ENCODE measurements around the gene SLC35B2.

SLC35B2 gene

DNA sequence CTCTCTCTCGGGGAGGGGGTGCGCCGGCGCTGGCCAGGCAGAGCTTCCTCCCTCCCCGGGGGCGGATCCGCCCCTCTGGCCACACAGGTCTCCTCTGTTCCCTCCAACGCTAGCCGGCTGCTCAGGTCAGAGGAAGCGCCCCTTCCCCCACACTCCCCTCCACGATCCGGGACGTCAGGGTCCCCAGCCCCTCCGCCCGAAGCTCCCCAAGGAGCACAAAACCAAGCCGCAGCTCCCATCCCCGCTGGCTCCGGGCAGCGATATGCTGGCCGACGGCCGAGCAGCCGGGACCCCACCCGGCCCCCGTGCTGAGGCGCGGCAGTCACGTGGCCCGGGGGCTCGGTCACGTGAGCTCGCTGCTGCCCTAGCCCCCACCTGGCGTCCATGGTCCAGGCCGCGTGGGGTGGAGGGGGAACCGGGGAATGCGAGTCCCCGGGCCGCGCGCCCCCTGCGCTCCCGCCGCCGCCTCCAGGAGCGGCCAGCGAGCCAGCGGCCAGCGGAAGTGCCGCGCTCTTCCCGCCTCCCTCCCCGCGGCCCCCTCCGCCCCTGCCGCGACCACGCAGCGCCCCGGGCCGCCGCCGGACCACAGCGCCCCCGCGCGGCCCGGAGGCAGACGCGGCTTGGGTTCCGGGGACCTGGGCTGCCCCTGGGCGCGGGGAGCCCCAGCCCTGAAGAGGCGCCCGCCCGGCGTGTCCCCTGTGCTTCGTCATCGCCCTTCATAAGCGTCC, at the start of gene SLC35B2:
Gene SLC35B2 (minus strand): TSS at position 504 of the 728 bp plus-strand sequence. CDS start 118 bp downstream, at position 386.
- peak; percentile 15 for TF ChIP-seq CTCF (IDR thresholded peaks at IDR 0.05; ENCODE audit: low read length, missing control alignments)
- H3K4me3 ChIP-seq (replicated peaks; ENCODE audit: low read depth, low read length): peak within 1 kb of the TSS; percentile 89
- DNase-seq (ENCODE audit: low read depth): peak; percentile 73

- no peak for TF ChIP-seq CTCF (IDR thresholded peaks at IDR 0.05; ENCODE audit: low read length, missing control alignments)
- DNase-seq (ENCODE audit: low read depth): no peak
- no peak overlapping the region for H3K4me3 ChIP-seq (replicated peaks; ENCODE audit: low read depth, low read length)
Observed at GRCh38 chr6:44306710-44307109, 49.4 kb upstream of the SLC35B2 start.

DNA sequence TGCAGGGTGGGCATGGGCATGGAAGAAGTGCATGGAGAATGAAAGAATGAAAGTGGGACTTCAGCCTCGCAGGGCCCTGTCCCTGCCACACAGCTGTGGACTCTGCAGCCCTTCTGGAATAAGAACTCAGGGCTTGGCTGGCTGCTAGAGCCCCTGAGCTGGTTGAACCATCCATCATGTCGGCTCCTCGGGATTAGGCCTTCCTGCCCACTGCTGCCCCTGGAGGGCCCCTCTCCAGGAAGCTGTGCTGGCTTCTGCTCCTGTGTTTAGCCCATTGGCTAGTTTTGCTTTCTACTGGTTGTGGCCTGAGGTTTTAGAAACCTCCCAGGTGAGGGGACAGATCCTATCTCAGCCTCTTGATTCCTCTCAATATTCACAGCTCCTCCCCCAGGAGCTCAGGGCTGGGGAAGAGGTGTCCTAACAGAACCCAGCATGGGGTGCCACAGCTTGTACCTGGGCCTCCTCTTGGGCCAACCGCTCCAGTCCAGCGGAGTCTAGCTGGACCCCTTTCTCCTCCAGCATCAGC, 47.9 kb upstream of the SLC35B2 start:
- no peak for DNase-seq (ENCODE audit: low read depth)
- no peak for TF ChIP-seq CTCF (IDR thresholded peaks at IDR 0.05; ENCODE audit: low read length, missing control alignments)
- no peak overlapping the region for H3K4me3 ChIP-seq (replicated peaks; ENCODE audit: low read depth, low read length)

GRCh38 chr6:44304282-44305199, 47.2 kb upstream of the SLC35B2 start:
- no peak overlapping the region for H3K4me3 ChIP-seq (replicated peaks; ENCODE audit: low read depth, low read length)
- DNase-seq (ENCODE audit: low read depth): peak; percentile 52
- peak; percentile 76 for TF ChIP-seq CTCF (IDR thresholded peaks at IDR 0.05; ENCODE audit: low read length, missing control alignments)

- TF ChIP-seq CTCF (IDR thresholded peaks at IDR 0.05; ENCODE audit: low read length, missing control alignments): no peak
- H3K4me3 ChIP-seq (replicated peaks; ENCODE audit: low read depth, low read length): no peak overlapping the region
- no peak for DNase-seq (ENCODE audit: low read depth)
Observed at GRCh38 chr6:44303842-44304241, 46.5 kb upstream of the SLC35B2 start.

- H3K4me3 ChIP-seq (replicated peaks; ENCODE audit: low read depth, low read length): no peak overlapping the region
- no peak for TF ChIP-seq CTCF (IDR thresholded peaks at IDR 0.05; ENCODE audit: low read length, missing control alignments)
- no peak for DNase-seq (ENCODE audit: low read depth)
Observed at GRCh38 chr6:44302856-44303255, 45.5 kb upstream of the SLC35B2 start.

Measured in fibroblast of pulmonary artery (primary cell).